Neural cell (in vitro differentiated cells): ENCODE measurements around the gene BTBD1. TPM values are rescaled to one million over a fixed set of nuclear protein-coding genes. Genes with fewer than 3 reads are reported as not detected.

Source experiments
- H2AFZ ChIP-seq: fragments of 200-600, 300-800 bp; sonication (generic), shearing (Covaris generic); 2 replicates; pipeline ENCODE4 v1.6.0; 2014; ENCODE audit warnings: low read depth, mild to moderate bottlenecking, antibody characterized with exemption, low read length, moderate library complexity
- H3F3A ChIP-seq: fragments of 200-600 bp; shearing (Covaris generic); 2 replicates; pipeline ENCODE4 v1.6.1; 2016; ENCODE audit warnings: mild to moderate bottlenecking, moderate library complexity, mixed read lengths, antibody characterized with exemption, low read length; ENCODE audit not compliant: insufficient read depth, poor library complexity, severe bottlenecking
- H3K27ac ChIP-seq: fragments of 200-600, 300-800 bp; sonication (generic), shearing (Covaris generic); 2 replicates; pipeline ENCODE4 v1.5.1; 2014; ENCODE audit warnings: mild to moderate bottlenecking, low read length, moderate library complexity
- H3K27me3 ChIP-seq: fragments of 300-800, 200-600 bp; sonication (generic), shearing (Covaris generic); 2 replicates; pipeline ENCODE4 v1.6.0; 2014; ENCODE audit warnings: mild to moderate bottlenecking, low read depth, low read length, moderate library complexity; ENCODE audit not compliant: insufficient read depth
- H3K36me3 ChIP-seq: fragments of 300-800, 200-600 bp; sonication (generic), shearing (Covaris generic); 2 replicates; pipeline ENCODE4 v1.5.1; 2014; ENCODE audit warnings: mild to moderate bottlenecking, antibody characterized with exemption, low read length, moderate library complexity; ENCODE audit not compliant: insufficient read depth
- H3K4me2 ChIP-seq: fragments of 300-800, 200-600 bp; sonication (generic), shearing (Covaris generic); 2 replicates; pipeline ENCODE4 v1.6.0; 2014; ENCODE audit warnings: mild to moderate bottlenecking, low read length
- H3K4me3 ChIP-seq: fragments of 300-800, 200-600 bp; sonication (generic), shearing (Covaris generic); 2 replicates; pipeline ENCODE4 v1.5.1; 2014; ENCODE audit warnings: mild to moderate bottlenecking, low read length, moderate library complexity
- H3K79me2 ChIP-seq: fragments of 200-600 bp; shearing (Covaris generic); replicated peaks from 2 replicates; pipeline ENCODE4 v1.6.0; 2014; ENCODE audit warnings: mild to moderate bottlenecking, low read length, moderate library complexity; ENCODE audit not compliant: insufficient read depth
- H3K9ac ChIP-seq: fragments of 300-800, 200-600 bp; sonication (generic), shearing (Covaris generic); 2 replicates; pipeline ENCODE4 v1.6.1; 2016; ENCODE audit warnings: mild to moderate bottlenecking, low read length, mixed read lengths
- H3K9me2 ChIP-seq: fragments of 200-600 bp; shearing (Covaris generic); 2 replicates; pipeline ENCODE4 v1.6.1; 2016; ENCODE audit warnings: mild to moderate bottlenecking, low read length, mixed read lengths; ENCODE audit not compliant: insufficient read depth
- H3K9me3 ChIP-seq: fragments of 200-600, 300-800 bp; sonication (generic), shearing (Covaris generic); 2 replicates; pipeline ENCODE4 v1.6.1; 2016; ENCODE audit warnings: mild to moderate bottlenecking, mixed run types, low read length, moderate library complexity, mixed read lengths
- H4K20me1 ChIP-seq: fragments of 200-600 bp; shearing (Covaris generic); 2 replicates; pipeline ENCODE4 v1.6.1; 2016; ENCODE audit warnings: mild to moderate bottlenecking, mixed run types; ENCODE audit not compliant: insufficient read depth
- EP300 ChIP-seq: fragments of 450-650 bp; conservative IDR thresholded peaks from 2 replicates; pipeline ENCODE4 v1.6.1; 2014; ENCODE audit warnings: antibody characterized with exemption, mild to moderate bottlenecking, moderate library complexity; ENCODE audit not compliant: poor library complexity, severe bottlenecking
- EZH2 ChIP-seq: fragments of 200-600, 300-800 bp; shearing (Covaris generic), sonication (generic); IDR thresholded peaks from 2 replicates; pipeline ENCODE4 v1.6.1; 2014; ENCODE audit warnings: antibody characterized with exemption, low read length, borderline replicate concordance, mild to moderate bottlenecking; ENCODE audit not compliant: insufficient read depth, poor library complexity, severe bottlenecking
- MXI1 ChIP-seq: fragments of 450-650 bp; conservative IDR thresholded peaks from 2 replicates; pipeline ENCODE4 v1.6.1; 2014; ENCODE audit warnings: antibody characterized with exemption, mild to moderate bottlenecking; ENCODE audit not compliant: poor library complexity, severe bottlenecking
- POLR2AphosphoS5 ChIP-seq: IDR thresholded peaks from 2 replicates; pipeline ENCODE4 v1.6.1; 2012
- RAD21 ChIP-seq: fragments of 450-650 bp; conservative IDR thresholded peaks from 2 replicates; pipeline ENCODE4 v1.6.1; 2014; ENCODE audit warnings: antibody characterized with exemption, mild to moderate bottlenecking, moderate library complexity
- SMC3 ChIP-seq: fragments of 450-650 bp; conservative IDR thresholded peaks from 2 replicates; pipeline ENCODE4 v1.6.1; 2014; ENCODE audit warnings: antibody characterized with exemption, mild to moderate bottlenecking, moderate library complexity; ENCODE audit not compliant: poor library complexity
- TAF1 ChIP-seq: IDR thresholded peaks from 2 replicates; pipeline ENCODE4 v1.6.1; 2012; ENCODE audit warnings: low read depth
- polyA plus RNA-seq: library from polyadenylated mRNA; depleted of rRNA; stranded (reverse); fragments of >200 nt; gene quantifications from 2 replicates; pipeline ENCODE4 v1.2.3, GENCODE V29; 2014
- TF ChIP-seq, protein P1 (sequence below): fragments of 450-650 bp; IDR thresholded peaks from 2 replicates; pipeline ENCODE4 v1.5.1; 2014; ENCODE audit warnings: antibody characterized with exemption, mild to moderate bottlenecking, moderate library complexity; ENCODE audit not compliant: poor library complexity, severe bottlenecking
- TF ChIP-seq, protein P2 (sequence below): IDR thresholded peaks from 2 replicates; pipeline ENCODE4 v1.6.1; 2012; ENCODE audit warnings: borderline replicate concordance

The BTBD1 gene
- polyA plus RNA-seq, 1 donor from 2014 or later: 153 TPM

DNA sequence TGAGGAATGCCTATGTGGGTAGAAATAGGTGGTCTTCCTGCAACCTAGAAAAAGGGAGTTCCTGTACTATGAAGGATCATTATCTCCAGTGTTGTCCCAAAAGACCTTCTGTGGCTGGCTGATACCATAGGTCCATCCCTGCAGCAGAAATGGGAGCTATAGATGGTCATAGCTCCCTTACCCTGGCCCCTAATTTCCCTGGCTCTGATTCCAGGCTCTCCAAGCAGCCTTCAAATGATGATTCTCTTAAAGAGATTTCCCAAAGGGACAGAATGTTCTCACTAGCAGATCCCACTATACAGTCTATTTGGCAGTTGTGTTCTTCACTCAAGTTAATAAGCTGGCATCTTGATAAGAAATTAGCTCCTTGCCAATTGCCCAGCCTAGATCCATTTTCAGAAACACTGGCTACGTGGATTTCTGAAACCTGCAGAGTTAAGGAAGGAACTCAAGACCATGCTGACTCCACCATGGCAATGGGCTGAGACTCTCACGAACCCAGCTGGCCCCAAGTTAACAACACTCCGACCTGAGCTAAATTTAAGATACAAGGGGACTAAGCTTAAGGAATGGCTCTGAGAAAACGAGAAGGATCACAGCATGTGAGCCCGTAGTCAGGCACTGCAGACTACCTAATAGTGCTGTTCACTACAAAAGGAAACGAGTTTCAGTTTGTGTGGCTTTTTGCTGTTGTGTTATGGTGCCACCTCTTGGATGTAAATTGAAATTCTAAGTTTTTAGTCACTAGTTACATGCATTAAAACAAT is 67.0 kb downstream of the BTBD1 start:
- no peaks in the 10 kb centered on the region for H3K27me3 ChIP-seq
- H3K4me2 ChIP-seq: no peak overlapping the region
- no peak overlapping the region for H3K4me3 ChIP-seq
- H3K27ac ChIP-seq: no peak overlapping the region
- no peaks in the 10 kb centered on the region for H3K36me3 ChIP-seq
- H3F3A ChIP-seq: no peaks in the 10 kb centered on the region
- TF ChIP-seq POLR2AphosphoS5: no peak
- TF ChIP-seq SMC3: peak; percentile 55
- TF ChIP-seq RAD21: peak; percentile 67
- TF ChIP-seq, protein P1, sequence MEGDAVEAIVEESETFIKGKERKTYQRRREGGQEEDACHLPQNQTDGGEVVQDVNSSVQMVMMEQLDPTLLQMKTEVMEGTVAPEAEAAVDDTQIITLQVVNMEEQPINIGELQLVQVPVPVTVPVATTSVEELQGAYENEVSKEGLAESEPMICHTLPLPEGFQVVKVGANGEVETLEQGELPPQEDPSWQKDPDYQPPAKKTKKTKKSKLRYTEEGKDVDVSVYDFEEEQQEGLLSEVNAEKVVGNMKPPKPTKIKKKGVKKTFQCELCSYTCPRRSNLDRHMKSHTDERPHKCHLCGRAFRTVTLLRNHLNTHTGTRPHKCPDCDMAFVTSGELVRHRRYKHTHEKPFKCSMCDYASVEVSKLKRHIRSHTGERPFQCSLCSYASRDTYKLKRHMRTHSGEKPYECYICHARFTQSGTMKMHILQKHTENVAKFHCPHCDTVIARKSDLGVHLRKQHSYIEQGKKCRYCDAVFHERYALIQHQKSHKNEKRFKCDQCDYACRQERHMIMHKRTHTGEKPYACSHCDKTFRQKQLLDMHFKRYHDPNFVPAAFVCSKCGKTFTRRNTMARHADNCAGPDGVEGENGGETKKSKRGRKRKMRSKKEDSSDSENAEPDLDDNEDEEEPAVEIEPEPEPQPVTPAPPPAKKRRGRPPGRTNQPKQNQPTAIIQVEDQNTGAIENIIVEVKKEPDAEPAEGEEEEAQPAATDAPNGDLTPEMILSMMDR: peak; percentile 58
- no peaks in the 10 kb centered on the region for H4K20me1 ChIP-seq
- no peaks in the 10 kb centered on the region for H3K79me2 ChIP-seq
- H3K9ac ChIP-seq: no peak overlapping the region
- H3K9me3 ChIP-seq: no peaks in the 10 kb centered on the region
- H3K9me2 ChIP-seq: no peaks in the 10 kb centered on the region
- no peak overlapping the region for H2AFZ ChIP-seq

DNA sequence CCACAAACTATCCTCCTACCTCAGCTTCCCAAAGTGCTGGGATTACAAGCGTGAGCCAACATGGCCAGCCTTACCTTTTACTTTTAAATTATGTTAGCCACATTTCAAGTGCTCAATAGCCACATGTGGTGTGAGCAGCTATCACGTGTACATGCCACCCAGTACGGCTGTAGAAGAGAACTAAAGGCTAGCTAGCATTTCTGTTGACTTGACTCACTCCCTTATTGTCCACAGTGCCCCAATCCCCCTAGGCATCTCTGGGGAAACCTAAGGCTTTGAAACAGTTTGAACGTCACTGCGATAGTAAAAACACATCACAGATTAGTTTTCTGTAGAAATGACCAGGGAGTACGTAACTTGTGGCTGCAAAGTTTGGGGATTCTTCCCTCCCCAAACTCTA is 67.6 kb downstream of the BTBD1 start:
- Histone ChIP-seq H3K4me2 (no peak overlapping the region), H3K9ac (no peak overlapping the region), H3K9me3 (no peaks in the 10 kb centered on the region), H3K27me3 (no peaks in the 10 kb centered on the region), H2AFZ (no peak overlapping the region), H3K27ac (no peak overlapping the region), H3K9me2 (no peaks in the 10 kb centered on the region), H3K79me2 (no peaks in the 10 kb centered on the region), H3F3A (no peaks in the 10 kb centered on the region), H3K4me3 (no peak overlapping the region), H3K36me3 (no peaks in the 10 kb centered on the region), H4K20me1 (no peaks in the 10 kb centered on the region)
- no peak for TF ChIP-seq EP300

DNA sequence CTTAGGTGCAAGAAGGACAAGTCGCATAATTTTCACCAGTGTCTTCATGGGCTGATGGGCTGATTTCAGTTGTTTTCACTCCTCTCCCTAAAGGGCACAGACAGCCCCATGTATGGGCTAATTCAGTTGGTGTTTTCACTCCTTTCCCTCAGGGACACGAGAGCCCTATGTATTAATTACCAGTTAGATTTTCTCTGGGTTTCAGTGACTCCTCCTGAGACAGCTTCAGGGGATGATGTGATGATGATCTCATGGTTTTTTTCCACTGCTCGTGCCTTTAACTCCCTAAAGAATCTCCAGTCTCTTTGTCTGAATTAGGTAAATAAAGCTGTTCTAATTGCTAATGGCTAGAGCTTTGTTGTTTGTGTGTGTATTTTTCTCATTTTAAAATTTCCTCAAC is 71.1 kb downstream of the BTBD1 start:
- Histone ChIP-seq H3K4me2 (no peak overlapping the region), H3K27me3 (no peaks in the 10 kb centered on the region), H3F3A (no peaks in the 10 kb centered on the region), H3K9me2 (no peaks in the 10 kb centered on the region), H3K4me3 (no peak overlapping the region), H3K79me2 (no peaks in the 10 kb centered on the region), H3K9me3 (no peaks in the 10 kb centered on the region), H3K36me3 (no peaks in the 10 kb centered on the region), H3K27ac (no peak overlapping the region), H2AFZ (no peak overlapping the region), H3K9ac (no peak overlapping the region), H4K20me1 (no peaks in the 10 kb centered on the region)
- TF ChIP-seq, protein P2, sequence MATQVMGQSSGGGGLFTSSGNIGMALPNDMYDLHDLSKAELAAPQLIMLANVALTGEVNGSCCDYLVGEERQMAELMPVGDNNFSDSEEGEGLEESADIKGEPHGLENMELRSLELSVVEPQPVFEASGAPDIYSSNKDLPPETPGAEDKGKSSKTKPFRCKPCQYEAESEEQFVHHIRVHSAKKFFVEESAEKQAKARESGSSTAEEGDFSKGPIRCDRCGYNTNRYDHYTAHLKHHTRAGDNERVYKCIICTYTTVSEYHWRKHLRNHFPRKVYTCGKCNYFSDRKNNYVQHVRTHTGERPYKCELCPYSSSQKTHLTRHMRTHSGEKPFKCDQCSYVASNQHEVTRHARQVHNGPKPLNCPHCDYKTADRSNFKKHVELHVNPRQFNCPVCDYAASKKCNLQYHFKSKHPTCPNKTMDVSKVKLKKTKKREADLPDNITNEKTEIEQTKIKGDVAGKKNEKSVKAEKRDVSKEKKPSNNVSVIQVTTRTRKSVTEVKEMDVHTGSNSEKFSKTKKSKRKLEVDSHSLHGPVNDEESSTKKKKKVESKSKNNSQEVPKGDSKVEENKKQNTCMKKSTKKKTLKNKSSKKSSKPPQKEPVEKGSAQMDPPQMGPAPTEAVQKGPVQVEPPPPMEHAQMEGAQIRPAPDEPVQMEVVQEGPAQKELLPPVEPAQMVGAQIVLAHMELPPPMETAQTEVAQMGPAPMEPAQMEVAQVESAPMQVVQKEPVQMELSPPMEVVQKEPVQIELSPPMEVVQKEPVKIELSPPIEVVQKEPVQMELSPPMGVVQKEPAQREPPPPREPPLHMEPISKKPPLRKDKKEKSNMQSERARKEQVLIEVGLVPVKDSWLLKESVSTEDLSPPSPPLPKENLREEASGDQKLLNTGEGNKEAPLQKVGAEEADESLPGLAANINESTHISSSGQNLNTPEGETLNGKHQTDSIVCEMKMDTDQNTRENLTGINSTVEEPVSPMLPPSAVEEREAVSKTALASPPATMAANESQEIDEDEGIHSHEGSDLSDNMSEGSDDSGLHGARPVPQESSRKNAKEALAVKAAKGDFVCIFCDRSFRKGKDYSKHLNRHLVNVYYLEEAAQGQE: no peak
- TF ChIP-seq SMC3 (no peak), EP300 (no peak), TAF1 (no peak), EZH2 (no peak), MXI1 (no peak), RAD21 (no peak), POLR2AphosphoS5 (no peak)
- TF ChIP-seq, protein P1: no peak
